Muscle of back (tissue), 11 donors: ENCODE results near the gene CFAP74. TPM values are rescaled to one million over a fixed set of nuclear protein-coding genes. Genes with fewer than 3 reads are reported as not detected.

Experiments
- DNase-seq, 3 donors: peaks; one replicate each; pipeline versions ENCODE4 v3.0.0 to v3.0.0-alpha.2; 2013
- polyA plus RNA-seq, 10 donors: library from polyadenylated mRNA; unstranded; fragments of 120-200 nt; gene quantifications; one replicate each; pipeline ENCODE4 v1.2.1, GENCODE V29; 2013; ENCODE audit not compliant: insufficient read length in 10 of 10

The CFAP74 gene
- polyA plus RNA-seq, 10 donors = 0.05 to 0.36 (median 0.15) TPM; not detected in 1

DNA sequence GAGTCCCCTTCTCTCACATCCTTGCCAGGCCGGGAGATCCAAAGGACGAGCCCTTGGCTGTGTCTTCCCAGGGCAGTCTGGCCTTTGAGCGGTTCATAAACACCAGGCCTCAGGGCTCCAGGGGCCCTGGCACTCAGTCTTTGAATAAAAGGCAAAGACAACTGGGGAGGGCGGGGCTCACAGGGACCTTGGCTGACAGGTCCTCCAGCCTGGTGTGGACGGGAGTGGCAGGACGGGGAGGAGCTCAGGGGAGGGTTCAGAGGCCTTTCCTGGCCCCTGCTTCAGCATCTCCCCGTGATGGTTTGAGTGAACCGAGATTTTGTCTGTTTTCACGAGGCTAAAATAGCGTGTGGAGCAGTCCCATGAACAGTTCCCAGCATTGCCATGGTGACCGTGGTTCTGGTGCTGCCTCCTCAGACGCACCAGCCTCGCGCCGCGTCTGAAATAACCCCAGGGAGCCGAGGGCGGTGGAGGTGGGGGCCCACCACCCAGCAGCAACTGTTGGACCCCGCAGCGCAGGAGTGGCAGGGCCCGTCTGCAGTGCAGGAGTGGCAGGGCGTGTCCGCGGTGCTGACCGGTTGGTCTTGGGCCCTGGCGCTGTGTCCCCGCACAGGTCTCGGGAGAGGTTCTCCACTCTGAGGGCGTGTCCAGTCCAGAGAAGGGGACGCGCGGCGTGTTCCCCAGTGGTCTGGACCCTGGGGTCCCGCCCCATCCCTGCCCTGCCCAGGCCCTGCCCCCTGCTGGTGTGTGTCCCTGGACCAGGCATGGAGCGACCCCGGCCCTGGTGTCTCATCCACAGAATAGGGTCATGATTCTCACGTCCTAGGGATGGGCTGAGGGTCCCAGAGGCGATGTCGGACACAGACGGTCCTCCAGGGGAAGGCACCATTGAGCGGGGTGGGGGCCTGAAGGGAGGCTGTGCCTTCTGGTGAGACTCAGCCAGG is 39.5 kb upstream of the CFAP74 start:
- DNase-seq = no peak

- no peak for DNase-seq
Observed at GRCh38 chr1:2041887-2042286, 38.3 kb upstream of the CFAP74 start.

DNA sequence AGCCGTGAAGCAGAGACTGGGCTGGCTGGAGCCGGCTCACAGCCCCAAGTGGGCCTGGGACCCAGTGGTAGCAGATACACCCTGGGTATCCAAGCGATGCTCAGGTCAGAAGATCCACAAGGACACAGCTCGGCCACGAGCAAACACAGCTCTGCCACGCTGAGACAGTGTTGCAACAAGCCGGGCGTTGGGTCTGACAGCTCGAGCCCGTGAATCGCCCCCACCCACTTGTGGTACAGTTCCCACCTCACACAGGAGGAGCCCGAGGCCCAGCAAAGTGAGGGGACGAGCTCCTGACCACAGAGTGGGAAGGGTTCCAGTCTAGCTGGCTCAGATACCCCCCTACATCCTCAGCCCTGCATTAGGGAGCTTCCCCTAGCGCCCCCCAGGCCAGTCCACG is 37.7 kb upstream of the CFAP74 start:
- DNase-seq = no peak

DNA sequence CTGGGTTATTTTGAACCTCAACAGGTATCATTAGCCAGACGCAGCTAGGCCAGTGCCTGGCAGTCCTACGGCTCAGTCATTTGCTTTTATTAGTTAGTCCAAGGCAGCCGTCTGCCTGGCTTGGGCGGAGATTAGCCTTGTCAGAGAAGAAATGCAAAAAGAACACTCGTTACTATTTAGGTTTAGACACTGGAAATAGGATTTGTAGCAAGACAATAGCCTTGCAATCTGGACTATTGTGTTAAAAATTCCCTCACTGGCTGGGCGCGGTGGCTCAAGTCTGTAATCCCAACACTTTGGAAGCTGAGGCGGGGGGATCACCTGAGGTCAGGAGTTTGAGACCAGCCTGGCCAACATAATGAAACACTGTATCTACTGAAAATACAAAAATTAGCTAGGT is 35.7 kb upstream of the CFAP74 start:
- DNase-seq = no peak

GRCh38 chr1:2038229-2038628 is 34.6 kb upstream of the CFAP74 start:
- DNase-seq = no peak

GRCh38 chr1:2037314-2037979 is 33.9 kb upstream of the CFAP74 start:
- DNase-seq = no peak

GRCh38 chr1:2036287-2036686 is 32.7 kb upstream of the CFAP74 start:
- DNase-seq = no peak

- no peak for DNase-seq
Observed at GRCh38 chr1:2033165-2033564, 29.6 kb upstream of the CFAP74 start.

DNA sequence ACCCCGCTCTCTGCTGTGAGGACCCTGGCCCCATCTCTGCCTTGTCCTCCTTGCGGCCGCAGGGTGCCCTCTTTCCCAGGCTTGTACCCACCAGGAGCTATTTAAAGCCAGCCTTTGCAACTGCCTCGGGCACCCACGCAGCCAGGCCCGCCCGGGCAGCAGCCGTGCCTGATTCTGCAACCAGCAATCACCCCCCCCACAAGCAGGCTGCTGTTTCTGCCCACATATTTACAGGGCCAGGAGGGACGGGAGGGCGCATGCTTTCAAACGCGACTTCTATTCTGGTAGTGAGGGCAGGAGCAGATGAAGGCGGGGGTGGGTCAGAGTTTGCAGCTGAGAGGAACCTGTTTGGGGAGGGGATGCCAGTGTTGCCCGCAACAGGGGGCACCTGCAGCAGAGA is 29.2 kb upstream of the CFAP74 start:
- DNase-seq = no peak

DNA sequence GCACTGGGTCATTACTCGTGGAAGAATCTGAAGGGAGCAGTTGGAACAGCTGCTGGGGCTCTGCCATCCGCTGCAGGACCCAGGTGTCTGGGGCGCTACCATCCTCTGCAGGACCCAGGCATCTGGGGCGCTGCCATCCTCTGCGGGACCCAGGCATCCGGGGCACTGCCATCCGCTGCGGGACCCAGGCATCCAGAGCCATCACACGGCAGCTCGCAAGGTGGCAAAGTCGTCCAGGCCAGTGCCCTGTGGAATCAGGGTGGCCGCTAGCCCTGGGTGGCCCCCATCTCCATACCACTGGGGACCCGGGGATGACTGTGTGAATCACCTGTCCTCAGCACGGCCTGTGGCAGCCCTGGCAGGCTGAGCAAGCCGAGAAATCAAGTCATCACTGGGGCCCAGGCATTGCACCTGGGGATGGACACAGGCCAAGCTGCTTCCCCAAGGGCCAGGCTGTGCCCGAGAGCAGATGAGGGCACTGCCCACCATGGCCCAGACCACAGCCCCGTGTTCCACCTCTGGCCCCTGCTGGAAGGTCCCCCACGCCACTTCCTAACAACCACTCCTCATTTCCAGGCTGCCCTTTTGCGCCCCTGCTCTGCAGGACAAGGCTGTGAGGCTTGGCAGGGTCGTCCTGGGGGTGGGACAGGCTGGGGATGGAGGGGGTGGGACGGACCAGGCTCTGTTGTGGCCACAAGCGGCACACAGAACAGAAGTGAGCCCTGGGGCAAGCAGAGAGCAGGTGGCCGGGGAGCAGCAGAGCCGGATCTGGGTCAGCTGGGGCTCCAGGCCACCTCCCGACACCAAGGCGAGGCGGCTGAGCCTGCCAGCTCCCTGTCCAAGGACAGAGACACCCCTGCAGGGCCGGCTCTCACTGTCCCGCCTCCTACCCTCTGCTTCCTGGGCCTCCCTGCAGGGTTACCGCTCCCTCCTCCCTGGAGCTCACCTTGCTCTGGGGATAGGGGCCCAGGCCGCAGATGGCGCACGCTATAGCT is 28.3 kb upstream of the CFAP74 start:
- no peak for DNase-seq

DNA sequence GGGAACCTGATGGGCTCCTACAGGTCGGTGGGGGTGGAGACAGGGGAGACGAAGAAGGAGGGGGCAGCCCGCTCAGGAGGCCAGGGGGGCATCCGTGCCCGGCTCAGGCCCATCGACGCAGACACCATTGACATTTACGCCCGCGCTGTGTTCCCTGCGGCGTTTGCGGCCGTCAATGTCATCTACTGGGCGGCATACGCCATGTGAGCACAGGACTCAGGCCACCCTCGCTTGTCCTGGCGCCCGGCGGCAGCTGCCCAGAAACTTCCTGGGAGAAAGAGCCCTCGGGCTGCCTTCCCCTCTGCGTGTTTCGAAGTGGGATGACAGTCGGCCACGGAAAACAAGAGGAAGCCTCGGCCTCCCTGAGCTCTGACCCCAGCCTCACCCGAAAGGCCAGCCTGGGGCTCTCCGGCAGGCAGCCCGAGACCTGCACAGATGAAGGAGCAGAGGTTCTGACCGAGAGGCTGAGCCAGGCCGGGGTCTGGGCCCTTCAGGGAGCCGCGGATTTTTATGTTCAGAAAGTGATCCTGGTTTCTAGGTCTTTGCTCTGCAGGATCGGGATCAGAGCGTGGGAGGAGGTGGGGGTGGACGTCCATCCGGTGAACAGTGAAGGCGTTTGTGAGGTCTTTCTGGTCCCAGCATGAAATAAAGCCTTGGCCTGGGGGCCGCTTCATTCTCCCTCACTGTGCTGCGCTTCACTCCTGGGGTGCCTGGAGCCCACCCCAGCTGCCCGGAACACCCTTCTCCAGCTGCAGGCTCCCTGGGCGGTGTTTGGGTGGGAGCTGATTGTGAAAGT is 26.7 kb upstream of the CFAP74 start:
- no peak for DNase-seq

DNA sequence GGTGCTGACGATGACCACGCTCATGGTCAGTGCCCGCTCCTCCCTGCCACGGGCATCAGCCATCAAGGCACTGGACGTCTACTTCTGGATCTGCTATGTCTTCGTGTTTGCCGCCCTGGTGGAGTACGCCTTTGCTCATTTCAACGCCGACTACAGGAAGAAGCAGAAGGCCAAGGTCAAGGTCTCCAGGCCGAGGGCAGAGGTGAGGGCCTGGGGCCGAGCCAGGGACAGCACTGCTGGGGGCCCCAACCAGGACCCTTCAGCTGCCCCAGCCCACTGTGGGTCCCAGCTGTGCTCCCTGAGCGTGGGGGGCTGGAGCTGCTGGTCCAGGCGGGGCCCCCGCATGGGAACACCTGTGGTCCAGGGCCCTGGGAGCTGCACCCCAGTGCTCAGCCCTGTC is 26.0 kb upstream of the CFAP74 start:
- DNase-seq = no peak

DNA sequence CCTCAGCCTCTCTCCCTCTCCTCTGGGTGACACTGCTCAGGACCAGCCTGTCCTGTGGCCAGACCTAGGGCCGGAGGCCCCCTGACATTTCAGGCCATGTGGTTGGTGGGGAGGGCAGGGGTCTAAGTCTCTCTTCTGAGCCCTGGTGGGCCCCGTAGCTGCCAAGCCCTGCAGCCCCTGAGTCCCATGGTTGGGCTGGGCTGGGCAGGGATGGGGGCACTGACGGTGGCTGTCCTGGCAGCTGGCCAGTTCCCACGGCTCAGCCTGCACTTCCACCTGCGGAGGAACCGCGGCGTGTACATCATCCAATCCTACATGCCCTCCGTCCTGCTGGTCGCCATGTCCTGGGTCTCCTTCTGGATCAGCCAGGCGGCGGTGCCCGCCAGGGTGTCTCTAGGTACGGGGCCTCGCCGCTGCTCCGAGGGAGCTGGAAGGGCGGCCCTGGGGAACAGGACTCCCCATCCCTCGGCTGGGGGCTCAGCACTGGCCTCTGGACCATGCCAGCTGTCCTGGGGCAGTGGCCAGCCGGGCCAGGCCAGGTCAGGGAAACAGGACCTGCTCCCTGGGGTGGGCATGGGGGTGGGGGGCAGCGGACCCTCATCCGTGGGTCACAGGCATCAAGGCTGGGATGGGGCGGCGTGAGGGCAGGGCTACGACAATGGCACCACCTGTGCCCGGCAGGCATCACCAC is 25.4 kb upstream of the CFAP74 start:
- DNase-seq = no peak

DNA sequence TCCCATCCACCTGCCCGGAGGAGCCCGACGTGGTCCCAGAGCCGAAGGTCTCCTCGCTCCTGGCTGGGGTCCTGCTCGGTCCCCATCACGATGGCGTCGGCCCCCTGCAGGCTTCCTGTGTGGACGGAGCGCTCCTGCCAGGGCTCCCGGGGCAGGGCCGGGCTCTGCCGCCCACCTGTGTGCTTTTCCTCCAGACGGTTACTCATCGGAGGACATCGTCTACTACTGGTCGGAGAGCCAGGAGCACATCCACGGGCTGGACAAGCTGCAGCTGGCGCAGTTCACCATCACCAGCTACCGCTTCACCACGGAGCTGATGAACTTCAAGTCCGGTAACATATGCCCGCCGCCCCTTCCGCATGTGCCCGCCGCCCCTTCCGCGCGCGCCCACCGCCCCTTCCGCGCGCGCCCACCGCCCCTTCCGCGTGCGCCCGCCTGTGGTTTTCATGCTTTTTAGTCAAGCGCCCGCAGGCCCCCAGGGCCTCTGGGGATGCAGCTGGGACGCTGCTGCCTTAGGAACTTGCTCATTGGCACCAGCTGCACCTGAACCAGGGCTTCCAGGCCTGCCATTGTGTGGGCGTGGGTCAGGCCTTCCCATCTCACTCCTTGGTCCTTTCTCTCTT is 24.5 kb upstream of the CFAP74 start:
- DNase-seq = no peak

DNA sequence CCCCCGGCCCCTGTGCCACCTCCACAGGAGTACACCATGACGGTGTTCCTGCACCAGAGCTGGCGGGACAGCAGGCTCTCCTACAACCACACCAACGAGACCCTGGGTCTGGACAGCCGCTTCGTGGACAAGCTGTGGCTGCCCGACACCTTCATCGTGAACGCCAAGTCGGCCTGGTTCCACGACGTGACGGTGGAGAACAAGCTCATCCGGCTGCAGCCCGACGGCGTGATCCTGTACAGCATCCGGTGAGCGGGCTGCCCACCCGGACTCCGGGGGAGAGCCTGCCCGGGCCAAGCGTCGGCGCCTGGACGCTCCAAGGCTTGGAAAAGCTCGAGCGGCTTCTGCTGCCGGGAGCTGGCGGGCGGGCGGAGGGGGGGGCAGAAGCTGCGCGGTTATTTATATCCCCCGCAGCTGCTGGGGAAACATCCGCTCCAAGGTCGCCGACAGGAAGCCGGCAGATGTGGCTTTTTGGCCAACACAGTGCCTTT is 21.9 kb upstream of the CFAP74 start:
- peak; percentile 35 to 89 (median 64) for DNase-seq

DNA sequence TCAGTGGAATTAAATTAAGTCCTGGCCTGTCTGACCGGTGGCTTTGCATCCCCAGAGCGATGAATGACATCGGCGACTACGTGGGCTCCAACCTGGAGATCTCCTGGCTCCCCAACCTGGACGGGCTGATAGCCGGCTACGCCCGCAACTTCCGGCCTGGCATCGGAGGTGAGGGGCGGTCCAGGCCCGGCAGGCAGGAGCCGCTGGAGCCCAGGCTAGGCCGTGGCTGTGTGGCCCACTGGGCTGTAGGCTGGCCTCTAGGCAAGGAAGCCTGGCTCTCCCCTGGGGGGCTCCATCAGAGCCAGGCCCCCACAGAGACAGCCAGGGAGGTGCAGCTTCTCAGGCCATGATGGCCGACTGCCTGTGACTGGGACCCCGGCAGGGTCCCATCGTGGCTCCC is 21.3 kb upstream of the CFAP74 start:
- DNase-seq = no peak

- no peak for DNase-seq
Observed at GRCh38 chr1:2024451-2024850, 20.9 kb upstream of the CFAP74 start.

DNA sequence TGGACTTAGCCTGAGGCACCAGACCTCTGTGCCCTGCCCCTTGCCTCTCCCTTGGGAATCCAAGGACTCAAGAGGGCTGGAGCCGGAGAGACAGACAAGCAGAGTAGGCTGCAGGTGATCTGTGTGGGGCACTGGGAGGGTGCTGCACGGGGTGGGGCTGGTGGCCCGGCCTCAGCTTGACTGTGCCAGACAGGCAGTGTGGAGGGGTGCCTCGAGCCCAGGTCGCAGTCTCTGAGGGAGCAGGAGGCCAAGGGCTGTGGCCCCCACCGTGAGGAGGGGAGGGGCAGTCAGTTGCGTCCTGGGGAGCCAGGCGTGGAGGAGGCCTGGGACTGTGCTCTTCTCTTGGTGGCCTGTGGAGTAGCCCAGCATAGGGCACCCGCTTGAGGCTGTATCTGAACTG is 19.6 kb upstream of the CFAP74 start:
- DNase-seq = no peak

- DNase-seq = no peak
Observed at GRCh38 chr1:2022063-2022770, 18.6 kb upstream of the CFAP74 start.
